ENCODE measurements around the gene SSC4D.

DNA sequence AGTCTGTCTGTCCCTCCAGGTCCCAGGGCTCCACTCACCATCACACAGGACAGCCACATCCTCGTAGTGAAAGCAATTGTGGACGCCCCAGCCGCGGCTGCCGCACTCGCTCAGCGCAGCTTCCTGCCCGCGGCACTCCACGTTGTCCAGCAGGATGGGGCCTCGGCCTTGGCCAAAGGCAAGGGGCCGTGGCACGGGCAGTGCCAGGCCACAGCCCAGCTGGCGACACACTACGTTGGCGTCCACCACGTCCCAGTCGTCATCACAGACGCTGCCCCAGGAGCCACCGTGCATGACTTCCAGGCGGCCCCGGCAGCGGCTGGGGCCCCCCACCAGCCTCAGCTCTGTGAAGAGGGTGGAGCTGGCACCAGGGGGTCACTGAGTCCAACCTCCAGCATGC is 9.2 kb downstream of the SSC4D start:
- TF ChIP-seq, protein P1, sequence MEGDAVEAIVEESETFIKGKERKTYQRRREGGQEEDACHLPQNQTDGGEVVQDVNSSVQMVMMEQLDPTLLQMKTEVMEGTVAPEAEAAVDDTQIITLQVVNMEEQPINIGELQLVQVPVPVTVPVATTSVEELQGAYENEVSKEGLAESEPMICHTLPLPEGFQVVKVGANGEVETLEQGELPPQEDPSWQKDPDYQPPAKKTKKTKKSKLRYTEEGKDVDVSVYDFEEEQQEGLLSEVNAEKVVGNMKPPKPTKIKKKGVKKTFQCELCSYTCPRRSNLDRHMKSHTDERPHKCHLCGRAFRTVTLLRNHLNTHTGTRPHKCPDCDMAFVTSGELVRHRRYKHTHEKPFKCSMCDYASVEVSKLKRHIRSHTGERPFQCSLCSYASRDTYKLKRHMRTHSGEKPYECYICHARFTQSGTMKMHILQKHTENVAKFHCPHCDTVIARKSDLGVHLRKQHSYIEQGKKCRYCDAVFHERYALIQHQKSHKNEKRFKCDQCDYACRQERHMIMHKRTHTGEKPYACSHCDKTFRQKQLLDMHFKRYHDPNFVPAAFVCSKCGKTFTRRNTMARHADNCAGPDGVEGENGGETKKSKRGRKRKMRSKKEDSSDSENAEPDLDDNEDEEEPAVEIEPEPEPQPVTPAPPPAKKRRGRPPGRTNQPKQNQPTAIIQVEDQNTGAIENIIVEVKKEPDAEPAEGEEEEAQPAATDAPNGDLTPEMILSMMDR (IDR thresholded peaks at IDR 0.05 in 2 of 3, conservative IDR thresholded peaks at IDR 0.05 in 1 of 3; ENCODE audit: insufficient read depth in 2 of 3, low read depth in 1 of 3, low read length in 3 of 3) = no peak
- no peak for TF ChIP-seq POLR2A (conservative IDR thresholded peaks at IDR 0.05)
- TF ChIP-seq ARNT (IDR thresholded peaks at IDR 0.05) = no peak
- no peak for TF ChIP-seq YBX1 (IDR thresholded peaks at IDR 0.05)
- TF ChIP-seq NCOA4 (IDR thresholded peaks at IDR 0.05; ENCODE audit: partially characterized antibody) = no peak
- no peak for TF ChIP-seq HDAC6 (IDR thresholded peaks at IDR 0.05; ENCODE audit: low read depth, low read length)
- TF ChIP-seq PHF8 (IDR thresholded peaks at IDR 0.05; ENCODE audit: borderline replicate concordance, low read length) = no peak
- TF ChIP-seq, protein P2, sequence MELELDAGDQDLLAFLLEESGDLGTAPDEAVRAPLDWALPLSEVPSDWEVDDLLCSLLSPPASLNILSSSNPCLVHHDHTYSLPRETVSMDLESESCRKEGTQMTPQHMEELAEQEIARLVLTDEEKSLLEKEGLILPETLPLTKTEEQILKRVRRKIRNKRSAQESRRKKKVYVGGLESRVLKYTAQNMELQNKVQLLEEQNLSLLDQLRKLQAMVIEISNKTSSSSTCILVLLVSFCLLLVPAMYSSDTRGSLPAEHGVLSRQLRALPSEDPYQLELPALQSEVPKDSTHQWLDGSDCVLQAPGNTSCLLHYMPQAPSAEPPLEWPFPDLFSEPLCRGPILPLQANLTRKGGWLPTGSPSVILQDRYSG (tag; conservative IDR thresholded peaks at IDR 0.05; ENCODE audit: low read depth) = no peak
- no peak for TF ChIP-seq TCFL5 (CRISPR knock-in tag; conservative IDR thresholded peaks at IDR 0.05)

Measured in K562 (cell line).